H7 (cell line): ENCODE data around the gene GREB1L. TPM values are rescaled to one million over a fixed set of nuclear protein-coding genes. Genes with fewer than 3 reads are reported as not detected.
A peak's percentile ranks its signal among the peaks of the same experiment; 100 is the strongest.

Experiments
- DNase-seq: peaks from one replicate; pipeline ENCODE4 v3.0.0; 2012
- H3K27me3 ChIP-seq: 2 replicates; pipeline ENCODE4 v1.6.0; 2011; ENCODE audit warnings: mild to moderate bottlenecking, low read length; ENCODE audit not compliant: control insufficient read depth, insufficient read depth
- H3K36me3 ChIP-seq: replicated peaks from 2 replicates; pipeline ENCODE4 v1.5.1; 2011; ENCODE audit warnings: low read length; ENCODE audit not compliant: control insufficient read depth, insufficient read depth
- H3K4me3 ChIP-seq: 2 replicates; pipeline ENCODE4 v1.5.1; 2011; ENCODE audit warnings: low read depth, mild to moderate bottlenecking, control low read depth, low read length, moderate library complexity; ENCODE audit not compliant: insufficient read depth
- total RNA-seq: library from RNA; depleted of rRNA; stranded (reverse); fragments of >200 nt; shearing (Covaris generic); gene quantifications from 2 replicates; pipeline ENCODE4 v1.2.3, GENCODE V29; 2014

The GREB1L gene
- total RNA-seq, 1 experiment from 2014 or later, result 0.03 TPM

DNA sequence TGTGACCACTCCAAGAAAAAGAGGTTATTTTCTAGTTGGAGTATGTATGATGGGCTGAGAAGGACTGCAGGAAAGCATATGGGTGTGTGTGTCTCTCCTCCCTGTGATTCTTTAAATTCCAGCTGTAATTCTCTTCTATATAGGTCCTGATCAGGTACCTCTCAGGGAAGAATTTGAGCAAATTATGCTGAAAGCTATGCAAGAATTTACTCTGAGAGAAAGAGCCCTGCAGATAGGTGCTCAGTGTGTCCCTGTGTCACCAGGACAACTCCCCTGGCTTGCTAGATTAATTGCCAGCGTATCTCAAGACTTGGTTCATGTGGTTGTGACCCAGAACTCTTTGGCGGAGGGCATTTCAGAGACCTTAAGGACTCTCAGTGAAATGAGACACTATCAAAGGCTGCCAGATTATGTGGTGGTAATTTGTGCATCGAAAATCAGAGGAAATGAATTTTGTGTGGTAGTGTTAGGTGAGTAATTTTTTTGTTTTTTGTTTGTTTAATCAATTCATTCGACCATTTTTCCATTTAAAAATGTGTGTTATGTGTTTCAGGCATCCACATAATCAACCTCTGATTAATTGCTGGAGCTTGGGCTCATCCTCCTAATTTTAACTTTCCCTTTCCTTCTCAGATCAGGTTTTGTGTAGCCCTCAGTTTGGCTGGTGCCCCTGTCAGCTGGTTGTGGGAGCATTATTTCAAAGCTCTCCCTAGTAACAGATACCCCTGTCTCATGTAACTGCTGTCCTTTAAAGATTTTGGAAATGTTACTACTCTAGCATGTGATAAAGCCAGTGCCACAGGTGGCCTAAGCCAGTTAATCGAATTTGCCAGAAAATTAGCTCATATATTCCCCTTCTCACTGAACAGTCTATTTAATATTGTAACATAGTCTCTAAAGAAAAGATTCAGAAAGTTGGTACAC lies 207.6 kb downstream of the GREB1L start:
- Histone ChIP-seq H3K36me3 (no peaks in the 10 kb centered on the region), H3K27me3 (peaks cover 3% of the 10 kb centered on the region; the same call in 1 of the 2 replicates), H3K4me3 (no peak overlapping the region)
- no peak for DNase-seq

DNA sequence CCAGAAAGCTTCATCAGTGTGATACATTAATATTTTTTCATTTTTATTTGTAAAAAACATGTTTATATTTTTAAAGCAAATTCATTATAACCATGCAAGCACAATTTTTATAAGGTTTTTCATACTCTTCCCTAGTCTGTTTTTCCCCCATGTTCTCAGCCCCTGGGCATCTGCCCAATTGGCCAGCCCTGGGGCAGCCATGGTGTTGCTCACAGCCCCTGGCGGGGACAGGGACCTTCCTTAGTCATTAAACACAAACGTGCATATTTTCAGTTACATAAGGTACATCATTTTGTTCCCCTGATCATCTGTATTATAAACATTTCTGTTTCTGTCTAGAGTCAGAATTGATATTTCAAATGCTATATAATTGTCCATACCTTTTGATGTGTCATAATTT lies 208.5 kb downstream of the GREB1L start:
- Histone ChIP-seq H3K4me3 (no peak overlapping the region), H3K27me3 (peaks cover 3% of the 10 kb centered on the region; the same call in 1 of the 2 replicates), H3K36me3 (no peaks in the 10 kb centered on the region)
- DNase-seq, result no peak

DNA sequence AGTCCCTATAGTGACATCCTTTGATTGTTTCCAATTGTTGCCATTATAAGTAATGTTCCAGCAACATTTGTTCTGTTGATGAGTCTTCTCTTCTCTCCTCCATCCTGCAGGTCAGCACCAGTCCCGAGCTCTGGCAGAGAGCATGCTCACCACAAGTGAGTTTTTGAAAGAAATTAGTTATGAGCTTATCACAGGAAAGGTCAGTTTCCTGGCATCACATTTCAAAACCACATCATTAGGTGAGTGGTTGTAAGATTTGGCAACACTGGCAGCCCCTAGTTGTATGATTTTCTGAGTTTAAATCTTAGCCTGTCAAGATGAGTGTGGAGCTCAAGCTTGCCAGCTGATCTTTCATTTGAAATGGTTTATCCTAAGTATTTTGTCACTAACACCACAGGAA lies 208.9 kb downstream of the GREB1L start:
- Histone ChIP-seq H3K27me3 (peaks cover 3% of the 10 kb centered on the region; the same call in 1 of the 2 replicates), H3K4me3 (no peak overlapping the region), H3K36me3 (no peaks in the 10 kb centered on the region)
- DNase-seq, result no peak

DNA sequence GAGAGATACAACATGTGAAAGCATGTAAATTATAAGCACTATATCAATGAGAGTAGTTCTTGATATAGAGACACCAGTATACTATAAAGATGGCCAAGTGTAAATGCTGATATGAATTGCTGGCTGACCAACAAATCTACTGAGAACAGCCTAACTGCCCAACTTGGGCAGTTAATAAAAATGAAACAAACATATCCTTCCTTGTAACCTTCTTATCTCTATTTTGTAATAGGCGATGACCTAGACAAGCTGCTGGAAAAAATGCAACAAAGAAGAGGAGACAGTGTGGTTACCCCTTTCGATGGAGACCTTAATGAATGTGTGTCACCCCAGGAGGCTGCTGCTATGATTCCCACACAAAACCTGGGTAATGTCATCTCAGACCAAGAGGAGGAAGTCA lies 209.8 kb downstream of the GREB1L start:
- Histone ChIP-seq H3K36me3 (no peaks in the 10 kb centered on the region), H3K4me3 (no peak overlapping the region), H3K27me3 (peaks cover 3% of the 10 kb centered on the region; the same call in 1 of the 2 replicates)
- no peak for DNase-seq

DNA sequence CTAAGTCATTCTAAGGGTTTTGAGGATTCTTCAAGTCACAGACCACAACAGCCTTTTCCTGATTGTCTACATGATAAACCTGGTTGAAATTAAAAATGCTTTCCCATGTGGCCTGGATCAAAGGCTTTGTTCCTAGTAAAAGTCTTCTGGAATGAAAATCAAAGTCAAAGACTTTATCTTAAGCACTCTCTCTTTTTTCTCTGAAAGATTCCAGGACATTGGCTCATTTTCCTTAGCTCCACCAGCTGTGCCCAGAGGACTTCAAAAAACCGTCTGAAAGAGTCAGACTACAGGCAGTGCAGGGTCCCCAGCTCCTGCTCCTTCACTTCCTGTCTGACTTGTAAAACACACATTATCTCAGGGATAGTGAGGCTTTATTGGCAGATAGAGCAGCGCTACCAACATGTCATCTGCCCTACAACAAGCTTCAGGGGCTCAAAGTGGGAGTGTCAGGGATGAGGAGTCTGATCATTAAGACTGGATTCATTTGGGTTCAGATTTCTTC lies 210.3 kb downstream of the GREB1L start:
- Histone ChIP-seq H3K27me3 (peaks cover 3% of the 10 kb centered on the region; the same call in 1 of the 2 replicates), H3K4me3 (no peak overlapping the region), H3K36me3 (no peaks in the 10 kb centered on the region)
- no peak for DNase-seq

DNA sequence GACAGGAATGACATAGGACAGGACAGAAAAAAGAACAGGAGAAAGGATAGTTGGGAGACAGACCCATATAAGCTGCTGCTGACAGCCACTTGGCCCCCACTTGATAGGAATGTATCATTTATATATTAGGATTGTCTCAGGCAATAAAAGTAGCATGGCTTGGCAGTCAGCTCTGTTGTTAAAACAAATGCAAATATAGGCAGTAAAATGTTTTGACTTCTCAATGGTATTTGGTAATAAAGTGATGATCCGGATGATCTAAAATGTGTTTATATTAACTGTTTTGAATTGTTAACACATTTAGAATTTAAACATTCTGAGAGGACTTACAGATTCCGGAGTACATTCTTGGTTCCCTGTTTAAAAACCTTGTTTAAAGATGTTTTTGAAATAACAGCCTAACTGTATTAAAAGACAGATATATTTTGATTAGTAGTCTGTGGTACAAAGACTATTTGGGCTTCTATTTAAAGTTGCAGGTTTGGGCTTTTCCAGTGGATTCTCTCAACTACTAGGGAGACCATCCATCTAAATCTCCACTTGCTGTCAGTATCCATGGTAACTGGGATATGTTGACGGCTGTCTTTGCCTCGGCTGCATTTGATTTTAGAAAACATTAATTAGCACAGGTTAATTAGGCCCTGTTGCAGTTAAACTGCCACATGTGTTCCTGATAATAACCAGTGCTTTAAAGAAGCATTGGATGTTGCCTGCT lies 210.9 kb downstream of the GREB1L start:
- Histone ChIP-seq H3K27me3 (peaks cover 3% of the 10 kb centered on the region; the same call in 1 of the 2 replicates), H3K36me3 (no peaks in the 10 kb centered on the region), H3K4me3 (no peak overlapping the region)
- DNase-seq, result no peak

DNA sequence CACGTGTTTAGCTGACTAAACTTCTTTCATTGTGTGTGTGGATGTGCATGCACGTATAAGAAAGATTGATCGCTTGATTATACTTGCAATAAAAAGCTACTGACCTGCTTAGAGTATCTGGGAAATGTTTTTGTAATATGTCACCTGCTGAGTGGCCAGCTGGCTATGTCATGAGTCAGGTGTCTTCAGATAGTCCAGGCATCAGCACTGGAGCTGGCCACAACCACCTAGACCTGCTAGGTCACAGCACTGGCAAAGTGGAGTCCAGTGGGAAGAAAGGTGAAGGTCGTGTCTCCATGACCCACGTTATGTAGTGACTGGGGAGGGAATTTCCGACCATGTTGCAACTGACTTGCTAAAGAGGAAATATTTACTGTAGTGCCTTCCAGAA lies 211.5 kb downstream of the GREB1L start:
- no peak for DNase-seq
- Histone ChIP-seq H3K27me3 (peaks cover 3% of the 10 kb centered on the region; the same call in 1 of the 2 replicates), H3K36me3 (no peaks in the 10 kb centered on the region), H3K4me3 (no peak overlapping the region)

DNA sequence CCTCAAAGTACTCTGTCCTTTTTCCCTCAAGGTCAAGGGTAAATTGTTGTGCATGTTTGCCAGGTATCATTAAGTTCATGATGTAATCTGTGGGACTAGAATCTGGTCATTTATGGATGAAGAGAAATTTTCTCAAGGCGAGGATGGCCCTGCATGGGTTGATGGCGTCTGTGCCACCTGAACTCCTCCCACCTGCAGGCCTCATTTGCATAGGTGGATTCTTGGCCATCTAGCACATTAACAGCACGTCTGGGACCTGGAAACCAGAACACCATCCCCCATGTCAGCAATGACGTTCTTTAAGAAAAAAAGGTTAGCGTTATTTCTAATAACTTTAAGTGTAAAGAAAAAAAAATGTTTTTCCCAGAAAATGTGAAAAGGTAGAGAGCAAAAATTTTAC lies 212.7 kb downstream of the GREB1L start:
- H3K36me3 ChIP-seq, result no peaks in the 10 kb centered on the region
- H3K27me3 ChIP-seq, result no peaks in the 10 kb centered on the region
- peak; percentile 36 for DNase-seq
- H3K4me3 ChIP-seq, result no peak overlapping the region

DNA sequence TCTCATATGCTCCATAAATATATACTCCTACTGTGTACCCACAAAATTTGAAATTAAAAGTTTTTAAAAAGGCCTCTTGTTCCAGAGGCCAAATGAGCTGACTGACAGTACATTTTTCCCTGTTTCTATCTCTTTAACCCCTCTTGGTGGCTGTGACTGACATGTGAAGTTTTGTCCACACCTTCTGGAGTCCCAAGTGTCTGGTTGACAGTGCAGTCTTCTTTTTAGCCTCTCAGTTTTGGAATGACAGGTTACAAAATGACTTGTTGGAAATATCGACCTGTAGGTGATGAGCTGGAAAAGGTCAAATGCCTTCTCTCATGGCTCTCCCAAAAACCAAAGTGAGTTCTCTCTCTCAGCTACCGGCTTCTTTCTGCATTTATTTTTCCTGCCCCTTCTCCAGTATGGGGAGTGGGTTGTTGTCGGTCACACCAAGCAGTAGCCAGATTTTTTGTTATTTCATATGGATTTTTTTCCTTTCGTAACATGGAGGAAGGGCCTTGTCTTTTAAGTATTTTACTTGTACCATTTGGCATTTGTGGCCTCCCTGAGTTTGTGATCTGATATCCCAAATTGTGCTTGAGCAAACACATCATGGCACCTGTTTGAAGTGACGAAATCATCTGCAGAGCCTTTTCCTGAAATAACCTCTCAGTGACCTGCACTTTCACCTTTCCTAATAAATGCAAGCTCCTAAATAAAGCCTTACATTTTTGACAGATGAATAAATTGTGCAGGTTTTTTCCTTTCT lies 214.6 kb downstream of the GREB1L start:
- no peak for DNase-seq
- no peaks in the 10 kb centered on the region for H3K36me3 ChIP-seq

DNA sequence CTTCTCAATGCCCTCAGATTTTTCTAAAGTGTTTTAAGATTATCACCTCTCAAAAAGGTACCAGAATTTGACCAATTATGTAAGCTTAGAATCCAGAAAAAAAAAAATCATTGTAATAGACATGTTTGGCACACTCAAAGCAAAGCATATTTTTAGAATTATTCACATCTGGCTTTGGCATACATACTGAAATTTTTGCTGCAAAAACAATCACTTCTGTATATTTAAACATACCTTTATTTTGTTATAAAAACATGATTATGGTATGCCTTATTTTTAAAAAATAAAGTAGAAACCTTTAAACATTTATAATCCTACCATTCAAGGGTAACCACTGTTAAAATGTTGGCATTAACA lies 215.1 kb downstream of the GREB1L start:
- Histone ChIP-seq H3K4me3 (no peak overlapping the region), H3K27me3 (no peaks in the 10 kb centered on the region), H3K36me3 (no peaks in the 10 kb centered on the region)
- DNase-seq, result no peak

More for the DNA sequence above, 214.6 kb downstream of the GREB1L start:
- no peaks in the 10 kb centered on the region for H3K27me3 ChIP-seq
- H3K4me3 ChIP-seq, result no peak overlapping the region

DNA sequence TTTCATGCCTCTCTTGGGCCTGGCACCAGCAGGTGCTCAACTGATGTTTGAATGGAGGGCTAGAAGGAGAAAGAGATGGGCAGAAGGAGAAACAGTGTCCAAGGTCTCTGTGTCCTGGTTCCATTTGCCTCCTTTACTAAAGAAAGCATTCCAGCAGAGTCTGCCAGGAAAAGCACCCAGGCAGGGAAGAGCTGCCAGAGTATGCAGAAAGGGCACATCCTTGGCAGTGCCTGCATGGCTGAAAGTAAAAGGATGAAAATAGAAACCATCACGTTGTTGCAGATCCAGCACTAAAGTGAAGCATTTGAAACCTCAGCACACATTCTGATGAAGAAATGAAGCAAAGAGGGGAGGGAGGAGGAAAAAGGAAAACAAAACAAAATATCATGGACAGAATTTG lies 216.3 kb downstream of the GREB1L start:
- H3K27me3 ChIP-seq, result no peaks in the 10 kb centered on the region
- H3K36me3 ChIP-seq, result no peaks in the 10 kb centered on the region
- no peak for DNase-seq
- no peak overlapping the region for H3K4me3 ChIP-seq

DNA sequence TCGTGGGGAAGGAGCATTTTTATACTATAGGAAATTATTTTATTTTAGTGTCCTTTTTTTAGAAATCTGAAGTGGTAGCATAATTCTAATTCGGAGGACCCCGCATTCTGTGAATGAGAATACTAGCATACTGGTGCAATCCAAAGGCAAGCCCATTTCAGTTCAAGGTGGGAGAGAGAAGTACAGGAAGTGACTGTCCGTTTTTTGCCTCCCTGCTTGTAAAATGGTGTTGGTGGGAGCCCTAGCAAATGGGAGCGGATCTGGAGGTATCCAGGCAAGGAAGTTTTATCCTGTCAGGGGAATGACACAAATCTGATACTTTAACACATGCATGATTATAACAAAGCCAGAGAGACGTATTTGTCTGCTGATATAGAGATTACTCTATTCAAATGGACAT lies 216.8 kb downstream of the GREB1L start:
- Histone ChIP-seq H3K36me3 (no peaks in the 10 kb centered on the region), H3K4me3 (no peak overlapping the region), H3K27me3 (no peaks in the 10 kb centered on the region)
- DNase-seq, result no peak

DNA sequence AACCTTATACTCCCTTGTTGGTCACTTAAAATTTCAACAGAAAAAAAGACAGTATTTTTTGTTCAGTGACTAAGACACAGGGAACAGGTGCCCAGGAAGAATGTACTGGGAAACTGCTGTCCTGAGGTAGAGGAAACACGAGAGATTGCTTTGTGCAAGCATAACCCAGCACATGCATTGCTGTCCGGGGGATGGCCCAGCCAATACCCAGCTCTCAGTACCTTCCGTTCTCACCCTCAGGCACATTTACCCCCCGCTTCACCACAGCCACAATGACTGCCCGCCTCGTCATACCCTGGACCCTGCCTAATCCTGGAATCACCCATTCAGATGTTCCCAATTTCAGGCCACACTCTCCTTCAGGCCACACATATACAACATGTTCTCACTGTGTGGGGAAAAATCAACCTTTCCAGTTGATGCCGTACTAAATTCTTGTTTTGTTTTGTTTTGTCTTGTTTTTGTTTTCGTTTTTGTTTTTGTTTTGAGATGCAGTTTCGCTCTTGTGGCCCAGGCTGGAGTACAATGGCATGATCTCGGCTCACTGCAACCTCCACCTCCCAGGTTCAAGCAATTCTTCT lies 217.8 kb downstream of the GREB1L start:
- Histone ChIP-seq H3K36me3 (no peaks in the 10 kb centered on the region), H3K27me3 (no peaks in the 10 kb centered on the region), H3K4me3 (no peak overlapping the region)
- no peak for DNase-seq

DNA sequence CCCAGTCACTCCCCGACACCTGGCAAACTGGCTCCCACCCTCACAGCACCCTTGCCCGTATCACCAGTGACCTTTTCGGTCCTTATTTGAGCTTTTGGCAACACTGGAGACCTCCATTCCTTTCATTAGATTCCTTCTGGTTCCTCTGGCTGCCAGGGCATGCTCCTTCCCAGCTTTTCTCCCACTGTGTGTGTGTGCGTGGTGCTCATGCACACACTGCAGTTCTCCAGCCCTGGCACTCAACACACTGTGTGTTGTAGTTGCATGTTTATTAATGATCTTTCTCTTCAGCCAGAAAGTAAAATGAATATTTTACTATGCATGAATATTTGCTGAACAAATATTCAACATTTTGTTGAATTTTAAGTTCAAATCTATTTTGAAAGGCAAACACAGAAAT lies 219.4 kb downstream of the GREB1L start:
- Histone ChIP-seq H3K36me3 (no peaks in the 10 kb centered on the region), H3K4me3 (no peak overlapping the region), H3K27me3 (no peaks in the 10 kb centered on the region)
- no peak for DNase-seq
